Measurements from ENCODE around the gene PRKD3.
"Not testable (repeated sequence)": the region's sequence is repeated elsewhere in the genome, so short reads cannot be mapped to it uniquely, and the experiment has no call there.

The PRKD3 gene

DNA sequence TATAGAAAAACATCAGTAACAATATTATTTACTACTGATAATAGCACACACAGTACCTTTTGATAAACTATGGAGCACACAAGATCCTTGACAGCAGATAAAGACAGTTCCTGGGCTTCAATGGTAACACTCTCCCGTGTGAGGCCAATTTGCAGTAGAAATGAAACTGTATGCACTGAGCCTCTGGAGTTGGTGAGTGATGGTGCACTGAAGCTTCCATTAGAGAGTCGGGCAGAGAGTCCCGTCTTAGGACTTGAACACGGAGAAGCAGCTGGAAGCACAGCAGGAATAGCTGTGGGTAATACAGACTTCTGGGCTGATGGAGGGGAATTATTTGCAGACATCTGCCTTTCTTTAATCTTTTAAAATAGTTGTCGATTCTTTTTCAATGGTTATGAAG lies 8.5 kb downstream of the PRKD3 start:
- DNase-seq (ENCODE audit: insufficient read length, low spot score) (no peak), FAIRE-seq (no peak)
- no peak for TF ChIP-seq POLR2A (IDR thresholded peaks at IDR 0.05; ENCODE audit: low read depth, low read length)

DNA sequence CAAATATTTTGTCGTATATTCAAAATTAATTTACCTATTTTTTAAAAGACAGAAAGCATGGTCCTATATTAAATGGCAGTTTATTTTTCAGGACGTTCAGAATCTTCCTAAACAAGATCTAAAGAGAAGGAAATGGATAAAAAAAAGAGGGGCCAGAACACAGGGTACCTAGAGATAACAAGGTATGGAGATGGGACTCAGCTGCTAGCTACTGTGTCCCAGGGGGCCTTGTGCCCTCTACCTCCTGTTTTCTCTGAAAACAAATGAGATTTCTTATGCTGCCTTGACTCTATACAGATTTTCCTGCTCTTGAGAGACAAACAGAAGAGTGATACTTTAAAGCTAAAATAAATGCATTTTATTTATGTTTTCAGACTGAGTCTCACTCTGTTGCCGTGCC lies 9.3 kb downstream of the PRKD3 start:
- no peak for TF ChIP-seq POLR2A (IDR thresholded peaks at IDR 0.05; ENCODE audit: low read depth, low read length)
- FAIRE-seq: no peak
- no peak for DNase-seq (ENCODE audit: insufficient read length, low spot score)

DNA sequence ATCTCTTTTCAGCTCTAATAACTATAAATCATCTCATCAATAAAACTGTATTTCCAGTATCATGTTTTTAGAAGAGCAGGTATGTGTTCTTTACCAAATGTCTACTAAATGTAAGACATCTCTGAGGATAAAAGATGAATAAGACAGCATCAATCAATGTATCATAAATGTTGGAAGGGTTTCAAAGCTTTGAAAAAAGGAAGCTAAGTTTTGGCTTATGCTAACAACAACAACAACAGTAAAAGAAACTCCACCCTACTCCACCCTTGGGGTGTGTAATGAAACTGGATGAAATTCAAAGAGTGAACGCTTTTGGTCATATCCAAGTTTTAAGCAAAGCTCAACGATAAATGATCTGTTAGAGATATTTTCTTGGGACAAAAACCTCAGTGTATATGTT lies 17.1 kb downstream of the PRKD3 start:
- DNase-seq (ENCODE audit: insufficient read length, low spot score): no peak
- FAIRE-seq: peak; percentile 41
- TF ChIP-seq POLR2A (IDR thresholded peaks at IDR 0.05; ENCODE audit: low read depth, low read length): no peak

DNA sequence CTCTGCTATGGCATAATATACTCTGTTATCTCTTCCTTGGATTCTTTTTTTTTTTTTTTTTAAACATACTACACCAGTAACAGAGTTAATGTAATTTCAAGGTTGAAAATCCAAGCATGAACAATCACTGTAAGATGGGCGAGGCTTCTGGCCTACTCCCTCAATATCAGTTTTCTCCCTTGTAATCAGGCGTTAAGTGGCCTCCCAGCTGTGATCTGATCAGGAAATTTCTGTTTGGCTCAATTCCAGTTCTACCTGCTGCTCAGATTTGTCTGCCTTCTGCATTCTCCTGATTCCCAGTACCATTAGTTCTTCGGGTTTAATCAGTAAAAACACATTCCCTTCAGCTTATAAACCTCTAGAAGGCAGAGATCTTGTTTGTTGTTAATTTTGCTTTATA lies 18.6 kb downstream of the PRKD3 start:
- no peak for TF ChIP-seq POLR2A (IDR thresholded peaks at IDR 0.05; ENCODE audit: low read depth, low read length)
- DNase-seq (ENCODE audit: insufficient read length, low spot score) (no peak), FAIRE-seq (no peak)

DNA sequence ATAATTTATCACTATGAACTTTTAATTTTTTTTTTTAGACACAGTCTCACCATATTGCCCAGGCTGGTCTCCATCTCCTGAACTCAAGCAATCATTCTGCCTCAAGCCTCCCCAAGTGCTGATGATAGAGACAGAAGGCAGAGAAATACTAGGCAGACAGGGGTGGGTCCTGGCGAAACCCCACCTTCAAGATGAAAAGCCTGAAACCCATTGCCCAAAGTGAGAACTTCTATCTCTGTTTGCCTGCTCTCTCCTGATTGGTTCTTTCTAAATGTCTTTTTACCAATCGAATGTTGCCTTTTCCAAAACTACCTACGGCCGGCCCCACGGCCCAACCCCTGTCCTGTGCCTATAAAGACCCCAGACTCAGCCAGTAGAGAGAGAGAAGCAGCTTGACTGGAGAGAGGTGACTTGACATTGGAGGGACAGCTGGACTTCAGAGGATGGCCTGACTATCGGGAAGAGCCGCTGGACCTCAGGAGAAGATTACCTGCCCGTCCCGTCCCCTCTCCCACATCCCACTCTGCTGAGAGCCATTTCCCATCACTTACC lies 21.9 kb downstream of the PRKD3 start:
- FAIRE-seq (no peak), DNase-seq (ENCODE audit: insufficient read length, low spot score) (no peak)
- TF ChIP-seq POLR2A (IDR thresholded peaks at IDR 0.05; ENCODE audit: low read depth, low read length): no peak

DNA sequence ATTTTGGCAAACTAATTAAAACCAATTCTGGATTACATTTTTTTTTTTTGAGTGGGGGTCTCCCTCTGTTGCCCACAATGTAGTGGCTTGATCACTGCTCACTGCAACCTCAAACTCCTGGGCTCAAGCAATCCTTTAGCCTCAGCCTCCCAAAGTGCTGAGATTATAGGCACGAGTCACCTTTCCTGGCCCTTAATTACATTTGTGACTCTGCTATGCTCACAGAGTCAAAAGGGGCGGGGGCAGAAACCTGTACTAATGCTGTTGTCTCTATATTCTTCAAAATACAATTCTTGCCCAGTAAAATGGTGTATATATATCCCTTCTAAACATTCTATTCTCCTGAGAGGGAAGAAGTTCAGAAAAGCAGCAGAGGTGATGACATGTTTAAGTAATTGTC lies 23.2 kb downstream of the PRKD3 start:
- no peak for TF ChIP-seq POLR2A (IDR thresholded peaks at IDR 0.05; ENCODE audit: low read depth, low read length)
- no peak for DNase-seq (ENCODE audit: insufficient read length, low spot score)
- peak; percentile 87 for FAIRE-seq

DNA sequence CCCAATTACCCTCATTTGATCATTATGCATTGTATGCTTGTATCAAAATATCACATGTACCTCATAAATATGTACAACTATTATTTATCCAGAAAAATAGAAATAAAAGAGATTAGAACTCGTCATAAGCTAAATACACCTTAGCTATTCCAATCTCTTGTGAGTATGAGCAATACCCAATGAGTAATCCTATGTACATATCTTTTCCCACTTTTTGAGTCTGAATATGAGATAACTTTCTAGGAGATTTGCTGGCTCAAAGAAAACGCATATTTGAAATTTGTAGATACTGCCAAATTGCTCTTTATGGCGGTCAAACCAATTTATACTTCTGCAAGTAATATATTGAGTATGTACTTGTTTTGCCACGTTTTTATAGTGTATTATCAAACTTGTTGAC lies 24.1 kb downstream of the PRKD3 start:
- DNase-seq (ENCODE audit: insufficient read length, low spot score) (no peak), FAIRE-seq (peak; percentile 27)
- no peak for TF ChIP-seq POLR2A (IDR thresholded peaks at IDR 0.05; ENCODE audit: low read depth, low read length)

DNA sequence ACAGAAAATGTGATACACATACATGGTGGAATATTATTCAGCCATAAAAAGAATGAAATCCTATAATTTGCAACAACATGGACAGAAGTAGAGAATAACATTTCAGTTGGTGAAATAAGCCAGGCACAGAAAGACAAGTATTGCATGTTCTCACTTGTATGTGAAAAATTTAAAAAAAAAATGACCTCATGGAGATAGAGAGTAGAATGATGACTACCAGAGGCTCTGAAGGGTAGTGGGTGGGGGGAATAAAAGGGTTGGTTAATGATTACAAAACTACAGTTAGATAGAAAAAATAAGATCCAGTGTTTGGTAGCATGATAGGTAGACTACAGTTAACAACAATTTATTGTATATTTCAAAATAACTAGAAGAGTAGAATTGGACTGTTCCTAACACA lies 24.5 kb downstream of the PRKD3 start:
- no peak for DNase-seq (ENCODE audit: insufficient read length, low spot score)
- FAIRE-seq: no peak
- no peak for TF ChIP-seq POLR2A (IDR thresholded peaks at IDR 0.05; ENCODE audit: low read depth, low read length)

DNA sequence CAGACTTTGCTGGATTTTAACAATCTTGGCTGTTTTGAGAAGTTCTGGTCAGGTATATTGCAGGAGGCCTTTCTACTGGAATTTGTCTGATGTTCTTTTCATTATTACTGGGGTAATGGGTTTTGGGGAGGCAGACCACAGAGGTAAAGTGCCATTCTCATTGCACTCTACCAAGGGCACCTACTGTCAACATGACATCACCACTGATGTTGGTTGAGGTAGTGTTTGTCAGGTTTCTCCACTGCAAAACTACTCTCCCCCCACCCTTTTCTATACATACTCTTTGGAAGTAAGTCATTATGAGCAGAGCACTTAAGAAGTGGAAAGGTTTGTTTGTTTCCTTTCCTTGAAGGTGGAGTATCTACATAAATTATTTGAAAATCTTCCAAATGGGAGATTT lies 27.0 kb downstream of the PRKD3 start:
- no peak for FAIRE-seq
- TF ChIP-seq POLR2A (IDR thresholded peaks at IDR 0.05; ENCODE audit: low read depth, low read length): no peak
- no peak for DNase-seq (ENCODE audit: insufficient read length, low spot score)

DNA sequence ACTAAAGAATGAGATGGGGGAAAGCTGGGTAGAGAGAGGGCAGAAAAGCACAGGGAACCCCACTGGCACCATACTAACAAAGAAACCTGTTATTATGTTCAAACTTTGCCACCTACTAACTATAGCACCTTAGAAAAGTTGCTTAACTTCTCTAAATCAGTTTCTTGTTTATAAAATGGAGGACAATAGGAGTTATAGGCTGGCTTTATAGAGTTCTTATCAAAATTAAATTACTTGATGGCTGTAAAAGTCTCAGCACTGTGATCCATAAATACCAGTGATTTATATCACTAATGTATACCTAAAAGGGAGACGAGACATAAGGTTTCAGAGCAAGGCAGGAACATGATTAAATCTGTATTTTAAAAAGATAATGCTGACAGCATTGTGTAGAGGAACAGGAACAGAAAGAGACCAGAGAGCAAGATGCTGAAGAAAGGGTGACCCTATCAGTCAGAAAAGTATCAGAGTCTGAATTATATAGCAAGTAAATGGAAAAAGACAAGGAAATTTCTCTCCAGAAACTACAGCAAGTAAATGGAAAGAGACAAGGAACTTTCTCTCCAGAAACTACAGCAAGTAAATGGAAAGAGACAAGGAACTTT lies 29.1 kb downstream of the PRKD3 start:
- no peak for DNase-seq (ENCODE audit: insufficient read length, low spot score)
- no peak for FAIRE-seq
- no peak for TF ChIP-seq POLR2A (IDR thresholded peaks at IDR 0.05; ENCODE audit: low read depth, low read length)

DNA sequence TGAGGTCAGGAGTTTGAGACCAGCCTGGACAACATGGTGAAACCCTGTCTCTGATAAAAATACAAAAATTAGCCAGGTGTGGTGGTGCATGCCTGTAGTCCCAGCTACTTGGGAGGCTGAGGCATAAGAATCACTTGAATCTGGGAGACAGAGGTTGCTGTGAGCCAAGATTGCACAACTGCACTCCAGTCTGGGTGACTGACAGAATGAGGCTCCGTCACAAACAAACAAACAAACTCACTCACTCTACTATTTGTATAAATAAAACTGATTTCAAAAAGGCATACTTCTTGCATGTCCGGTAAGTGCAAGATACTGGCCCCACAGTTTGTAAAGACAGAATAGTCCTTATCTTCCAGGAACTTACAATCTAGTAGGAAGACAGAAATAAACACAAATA lies 29.8 kb downstream of the PRKD3 start:
- DNase-seq (ENCODE audit: insufficient read length, low spot score); FAIRE-seq: not testable (repeated sequence)

DNA sequence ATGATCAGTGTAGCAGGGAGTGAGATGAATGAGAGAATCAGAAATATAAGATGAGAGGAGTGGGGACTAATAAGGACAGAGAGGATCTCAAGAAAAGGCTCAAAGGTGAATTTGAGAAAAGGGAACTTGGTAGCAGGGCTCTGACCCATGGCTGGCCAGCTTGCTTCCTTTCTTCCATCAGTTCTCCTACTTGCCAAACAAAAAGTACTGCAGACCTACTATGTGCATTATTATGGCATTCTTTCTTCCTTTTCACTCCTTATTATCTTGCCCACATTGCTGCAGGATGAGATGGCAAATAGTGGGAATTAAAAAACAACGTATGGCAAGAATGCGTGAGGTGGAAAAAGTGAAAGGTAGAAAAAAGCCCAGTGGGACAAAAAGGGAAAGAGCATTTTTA lies 33.0 kb downstream of the PRKD3 start:
- no peak for DNase-seq (ENCODE audit: insufficient read length, low spot score)
- FAIRE-seq: no peak
- TF ChIP-seq POLR2A (IDR thresholded peaks at IDR 0.05; ENCODE audit: low read depth, low read length): no peak

DNA sequence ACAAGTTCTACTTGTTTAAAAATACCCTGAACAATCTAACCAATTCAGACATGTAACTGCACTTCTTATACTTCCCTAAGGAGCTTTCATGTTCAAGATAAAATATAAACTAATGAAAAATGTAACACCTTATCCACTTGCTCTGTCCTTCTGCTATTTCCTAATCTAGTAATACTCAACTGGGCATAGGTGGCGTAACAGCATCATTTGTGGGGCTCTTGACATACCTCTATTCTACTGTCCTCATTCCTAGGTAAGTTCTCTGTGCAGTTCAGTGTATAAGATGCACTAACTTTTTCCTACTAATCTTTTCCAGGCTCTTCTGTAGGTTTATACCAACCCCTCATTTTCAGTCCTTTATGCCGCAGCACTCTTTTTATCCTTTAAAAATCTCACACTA lies 36.7 kb downstream of the PRKD3 start:
- peak; percentile 41 for FAIRE-seq
- DNase-seq (ENCODE audit: insufficient read length, low spot score): no peak
- TF ChIP-seq POLR2A (IDR thresholded peaks at IDR 0.05; ENCODE audit: low read depth, low read length): no peak

DNA sequence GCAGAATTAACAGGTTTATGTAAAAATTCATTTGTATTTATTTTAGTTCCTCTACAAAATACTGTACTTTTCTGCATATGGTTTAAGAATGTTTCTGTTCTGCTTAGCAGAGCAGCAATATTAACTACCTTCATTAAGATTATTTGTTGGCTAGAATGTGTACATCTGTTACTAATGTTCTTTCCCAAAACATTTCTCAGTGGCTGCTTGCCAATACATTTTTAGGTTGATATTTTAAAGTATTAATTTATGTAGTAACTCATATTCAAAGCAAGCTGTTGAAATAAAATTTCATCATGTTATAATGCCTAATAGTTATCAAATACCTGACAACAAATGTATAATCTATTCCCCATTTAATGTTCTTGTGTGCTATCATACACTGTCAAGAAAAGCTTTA lies 40.3 kb downstream of the PRKD3 start:
- no peak for TF ChIP-seq POLR2A (IDR thresholded peaks at IDR 0.05; ENCODE audit: low read depth, low read length)
- DNase-seq (ENCODE audit: insufficient read length, low spot score) (no peak), FAIRE-seq (no peak)

DNA sequence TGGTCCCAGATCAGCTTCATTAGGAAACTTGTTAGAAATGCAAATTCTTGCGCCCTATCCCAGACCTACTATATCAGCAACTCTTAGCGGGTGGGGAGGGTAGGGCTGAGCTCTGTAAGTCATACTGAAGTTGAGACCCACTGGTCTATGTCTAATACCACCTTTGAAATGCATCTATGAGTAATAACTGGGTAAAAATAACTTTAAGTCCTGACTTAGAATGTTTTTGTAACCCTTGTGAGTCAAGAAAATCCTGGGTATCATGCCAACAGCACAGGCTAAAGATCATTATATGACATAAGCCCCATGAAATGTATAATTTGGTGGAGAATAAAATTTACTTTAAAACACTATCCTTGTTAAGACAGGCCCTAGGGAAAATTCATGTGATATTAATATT lies 41.4 kb downstream of the PRKD3 start:
- peak; percentile 27 for DNase-seq (ENCODE audit: insufficient read length, low spot score)
- peak; percentile 89 for FAIRE-seq
- no peak for TF ChIP-seq POLR2A (IDR thresholded peaks at IDR 0.05; ENCODE audit: low read depth, low read length)

DNA sequence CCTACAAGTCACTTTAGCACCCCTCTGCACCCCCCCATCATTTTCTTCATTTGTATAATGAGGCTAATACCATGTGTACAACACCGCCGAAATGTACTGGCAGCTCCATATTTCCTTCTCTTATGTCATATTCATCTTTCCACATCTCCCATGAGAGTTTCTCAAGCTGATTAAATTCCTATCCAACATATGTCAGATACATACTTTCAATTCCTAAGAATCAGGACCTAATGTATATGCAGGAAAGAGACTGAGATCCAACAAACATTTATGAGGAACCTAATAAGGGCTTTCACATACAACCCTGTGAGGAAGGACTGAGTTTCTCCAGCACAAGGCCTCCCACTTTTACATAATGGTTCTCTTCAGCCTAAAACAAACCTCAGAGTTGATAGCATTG lies 41.9 kb downstream of the PRKD3 start:
- DNase-seq (ENCODE audit: insufficient read length, low spot score) (no peak), FAIRE-seq (no peak)
- TF ChIP-seq POLR2A (IDR thresholded peaks at IDR 0.05; ENCODE audit: low read depth, low read length): no peak
